ENCODE measurements around the gene MYH10. TPM values are rescaled to one million over a fixed set of nuclear protein-coding genes. Genes with fewer than 3 reads are reported as not detected.

Gene MYH10
- total and polyA plus RNA-seq, 7 donors, result 1.8 to 34.2 (median 1.9) TPM

DNA sequence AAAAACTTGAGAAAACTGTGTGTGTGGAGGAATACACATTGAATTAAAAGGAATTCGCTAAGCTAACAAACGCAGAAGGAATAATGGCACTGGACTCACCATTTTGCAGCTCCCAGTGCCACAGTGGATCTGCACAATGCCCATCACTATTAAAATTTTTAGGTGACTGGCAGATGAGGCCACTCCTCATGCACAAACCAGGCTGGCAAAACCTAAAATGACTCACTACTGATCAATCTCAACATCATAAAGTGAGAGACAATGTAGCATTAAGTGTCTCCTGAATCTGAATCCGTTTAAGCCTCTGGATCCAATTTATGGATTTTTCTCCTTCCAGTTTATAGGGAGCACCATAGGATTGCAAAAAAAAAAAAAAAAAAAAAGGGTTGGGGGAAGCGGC is 20.6 kb downstream of the MYH10 start:
- no peak for ATAC-seq
- H3K27ac ChIP-seq, result no peak overlapping the region
- TF ChIP-seq, protein P1, sequence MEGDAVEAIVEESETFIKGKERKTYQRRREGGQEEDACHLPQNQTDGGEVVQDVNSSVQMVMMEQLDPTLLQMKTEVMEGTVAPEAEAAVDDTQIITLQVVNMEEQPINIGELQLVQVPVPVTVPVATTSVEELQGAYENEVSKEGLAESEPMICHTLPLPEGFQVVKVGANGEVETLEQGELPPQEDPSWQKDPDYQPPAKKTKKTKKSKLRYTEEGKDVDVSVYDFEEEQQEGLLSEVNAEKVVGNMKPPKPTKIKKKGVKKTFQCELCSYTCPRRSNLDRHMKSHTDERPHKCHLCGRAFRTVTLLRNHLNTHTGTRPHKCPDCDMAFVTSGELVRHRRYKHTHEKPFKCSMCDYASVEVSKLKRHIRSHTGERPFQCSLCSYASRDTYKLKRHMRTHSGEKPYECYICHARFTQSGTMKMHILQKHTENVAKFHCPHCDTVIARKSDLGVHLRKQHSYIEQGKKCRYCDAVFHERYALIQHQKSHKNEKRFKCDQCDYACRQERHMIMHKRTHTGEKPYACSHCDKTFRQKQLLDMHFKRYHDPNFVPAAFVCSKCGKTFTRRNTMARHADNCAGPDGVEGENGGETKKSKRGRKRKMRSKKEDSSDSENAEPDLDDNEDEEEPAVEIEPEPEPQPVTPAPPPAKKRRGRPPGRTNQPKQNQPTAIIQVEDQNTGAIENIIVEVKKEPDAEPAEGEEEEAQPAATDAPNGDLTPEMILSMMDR (IDR thresholded peaks at IDR 0.05), result no peak

DNA sequence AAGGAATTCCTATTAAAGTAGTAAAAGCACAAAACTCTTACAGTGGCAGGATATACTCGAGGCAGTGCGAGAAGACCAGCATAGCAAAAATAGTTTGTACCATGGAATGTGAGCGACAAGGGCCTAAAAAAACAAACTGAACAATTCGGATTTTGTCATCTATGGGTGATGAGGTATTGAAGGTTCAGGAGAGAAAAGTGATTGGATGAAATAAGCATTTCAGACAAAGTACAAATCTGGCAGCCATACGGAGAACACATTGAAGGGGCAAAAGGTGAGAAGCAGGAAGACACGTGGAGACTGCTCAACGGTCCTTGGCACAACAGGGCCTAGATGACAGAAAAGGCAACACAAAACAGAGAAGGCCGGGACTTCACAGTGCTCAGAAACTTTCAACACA is 22.5 kb downstream of the MYH10 start:
- no peak overlapping the region for H3K27ac ChIP-seq
- WGBS, 3 donors, result 60 to 66% (median 64%) methylated on average over 8 of the region's 8 CpGs
- ATAC-seq (no peak), DNase-seq (no peak)
- no peaks in the 10 kb centered on the region for H3K36me3 ChIP-seq (ENCODE audit: insufficient read depth in 1 of 2, low read depth in 1 of 2)
- TF ChIP-seq, protein P1 (IDR thresholded peaks at IDR 0.05), result no peak
- no peaks in the 10 kb centered on the region for H3K4me1 ChIP-seq
- no peaks in the 10 kb centered on the region for H3K27me3 ChIP-seq (ENCODE audit: insufficient read depth in 3 of 3, low read length in 2 of 3)
- intact Hi-C loops (cut with DNase I), result no loop called here
- H3K4me3 ChIP-seq, result no peak overlapping the region
- H3K9me3 ChIP-seq, result no peaks in the 10 kb centered on the region

More for the DNA sequence above, 20.6 kb downstream of the MYH10 start:
- 95 to 97% (median 96%) methylated on average over 4 of the region's 4 CpGs for WGBS, 3 donors
- DNase-seq, result no peak
- no peaks in the 10 kb centered on the region for H3K27me3 ChIP-seq (ENCODE audit: insufficient read depth in 3 of 3, low read length in 2 of 3)
- no peaks in the 10 kb centered on the region for H3K4me1 ChIP-seq
- no peaks in the 10 kb centered on the region for H3K36me3 ChIP-seq (ENCODE audit: insufficient read depth in 1 of 2, low read depth in 1 of 2)
- no peak overlapping the region for H3K4me3 ChIP-seq
- intact Hi-C loops (cut with DNase I), result no loop called here
- H3K9me3 ChIP-seq, result no peaks in the 10 kb centered on the region

DNA sequence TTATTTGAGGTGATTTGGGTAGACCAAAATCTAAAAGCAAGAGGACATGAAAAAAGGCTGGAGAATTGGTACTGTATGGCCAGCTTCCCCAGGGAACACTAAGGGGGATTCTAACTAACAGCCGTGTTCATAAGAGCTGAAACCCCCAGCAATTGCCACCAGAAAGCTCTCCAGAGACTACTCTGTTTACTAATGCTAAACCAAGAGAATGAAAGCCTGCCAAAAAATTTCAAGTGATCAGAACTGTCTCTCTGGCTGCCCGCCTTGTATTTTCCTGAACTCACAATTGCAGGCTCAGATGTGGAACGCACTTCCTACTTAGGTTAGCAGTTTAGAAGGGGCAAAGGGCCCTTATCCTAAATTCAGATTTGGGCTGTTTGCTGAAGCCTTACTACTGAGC is 24.1 kb downstream of the MYH10 start:
- Histone ChIP-seq H3K27me3 (ENCODE audit: insufficient read depth in 3 of 3, low read length in 2 of 3) (no peaks in the 10 kb centered on the region), H3K4me1 (no peaks in the 10 kb centered on the region), H3K4me3 (no peak overlapping the region), H3K36me3 (ENCODE audit: insufficient read depth in 1 of 2, low read depth in 1 of 2) (no peaks in the 10 kb centered on the region), H3K27ac (no peak overlapping the region), H3K9me3 (no peaks in the 10 kb centered on the region)
- TF ChIP-seq, protein P1 (IDR thresholded peaks at IDR 0.05), result no peak
- ATAC-seq (no peak), DNase-seq (no peak)
- intact Hi-C loops (cut with DNase I), result no loop called here
- WGBS, 3 donors, result 17 to 41% (median 19%) methylated on average over 3 of the region's 3 CpGs

DNA sequence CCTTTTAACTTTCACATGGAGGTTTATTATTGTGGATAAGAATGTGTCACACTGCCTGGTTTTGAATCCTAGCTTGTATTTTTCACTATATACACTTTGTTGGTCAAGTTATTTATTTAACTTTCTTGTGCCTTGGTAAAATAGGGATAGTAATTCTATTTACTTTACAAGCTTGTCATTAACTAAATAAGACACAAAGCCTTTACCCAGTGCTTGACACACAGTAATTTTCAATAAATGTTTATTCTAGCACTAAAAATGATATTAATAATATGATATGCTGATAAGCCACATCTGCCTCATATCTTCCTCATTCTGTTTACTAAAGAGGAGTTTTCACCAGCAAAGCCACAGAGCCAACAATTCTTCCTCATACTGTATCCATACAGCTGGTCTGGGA is 27.8 kb downstream of the MYH10 start:
- no peak for ATAC-seq
- TF ChIP-seq, protein P1 (IDR thresholded peaks at IDR 0.05), result no peak
- Histone ChIP-seq H3K27ac (no peak overlapping the region), H3K4me1 (no peaks in the 10 kb centered on the region), H3K36me3 (ENCODE audit: insufficient read depth in 1 of 2, low read depth in 1 of 2) (no peaks in the 10 kb centered on the region), H3K27me3 (ENCODE audit: insufficient read depth in 3 of 3, low read length in 2 of 3) (no peaks in the 10 kb centered on the region), H3K4me3 (no peak overlapping the region), H3K9me3 (no peaks in the 10 kb centered on the region)
- DNase-seq, result no peak
- intact Hi-C loops (cut with DNase I), result no loop called here

DNA sequence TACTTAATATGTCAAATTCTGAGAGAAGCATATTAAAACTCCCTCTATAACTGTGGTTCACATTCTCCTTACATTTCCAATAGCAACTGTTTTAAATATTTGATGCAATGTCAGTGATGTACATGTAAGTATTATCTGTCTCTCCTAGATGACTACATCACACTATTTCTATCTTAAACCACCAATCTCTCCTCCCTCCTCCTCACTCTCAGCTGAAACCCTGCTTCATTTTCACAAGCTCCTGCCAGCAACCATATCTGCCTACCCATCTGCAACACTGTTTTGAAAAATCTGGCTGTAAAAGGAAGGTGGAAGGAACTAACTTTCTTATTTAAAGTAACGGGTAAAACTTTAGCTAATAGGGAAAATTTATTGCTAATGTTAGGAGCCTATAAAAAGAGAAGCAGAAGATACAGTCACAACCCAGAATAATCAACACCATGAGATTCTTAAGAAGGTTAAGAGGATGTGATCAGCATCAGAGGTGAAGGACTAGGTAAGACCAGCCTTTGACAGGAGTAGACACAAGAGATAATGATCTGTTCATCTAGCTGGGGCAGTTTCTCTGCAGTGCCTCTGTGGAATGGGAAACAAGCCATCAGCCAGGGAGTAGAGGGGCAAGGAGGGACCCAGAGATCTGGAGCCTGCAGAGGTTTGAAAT is 31.0 kb downstream of the MYH10 start:
- intact Hi-C loops (cut with DNase I), result no loop called here
- no peaks in the 10 kb centered on the region for H3K27me3 ChIP-seq (ENCODE audit: insufficient read depth in 3 of 3, low read length in 2 of 3)
- no peak overlapping the region for H3K4me3 ChIP-seq
- H3K36me3 ChIP-seq (ENCODE audit: insufficient read depth in 1 of 2, low read depth in 1 of 2), result no peaks in the 10 kb centered on the region
- no peaks in the 10 kb centered on the region for H3K9me3 ChIP-seq
- no peak for ATAC-seq
- TF ChIP-seq, protein P1 (IDR thresholded peaks at IDR 0.05), result no peak
- WGBS, 3 donors, result 84 to 95% (median 94%) methylated on average over 1 of the region's 1 CpG
- no peak overlapping the region for H3K27ac ChIP-seq
- no peak for DNase-seq
- H3K4me1 ChIP-seq, result no peaks in the 10 kb centered on the region

Data from psoas muscle (tissue), 8 donors.